Hematopoietic multipotent progenitor cell treated with erythropoietin and hydrocortisone succinate and interleukin-3 and kit ligand, for 17 days (in vitro differentiated cells): ENCODE results near the gene NOC2L.
"Not testable (repeated sequence)": the region's sequence is repeated elsewhere in the genome, so short reads cannot be mapped to it uniquely, and the experiment has no call there.

Source experiments
- DNase-seq: peaks from one replicate; pipeline ENCODE4 v3.0.0-alpha.2; 2015; ENCODE audit warnings: low spot score

The NOC2L gene

DNA sequence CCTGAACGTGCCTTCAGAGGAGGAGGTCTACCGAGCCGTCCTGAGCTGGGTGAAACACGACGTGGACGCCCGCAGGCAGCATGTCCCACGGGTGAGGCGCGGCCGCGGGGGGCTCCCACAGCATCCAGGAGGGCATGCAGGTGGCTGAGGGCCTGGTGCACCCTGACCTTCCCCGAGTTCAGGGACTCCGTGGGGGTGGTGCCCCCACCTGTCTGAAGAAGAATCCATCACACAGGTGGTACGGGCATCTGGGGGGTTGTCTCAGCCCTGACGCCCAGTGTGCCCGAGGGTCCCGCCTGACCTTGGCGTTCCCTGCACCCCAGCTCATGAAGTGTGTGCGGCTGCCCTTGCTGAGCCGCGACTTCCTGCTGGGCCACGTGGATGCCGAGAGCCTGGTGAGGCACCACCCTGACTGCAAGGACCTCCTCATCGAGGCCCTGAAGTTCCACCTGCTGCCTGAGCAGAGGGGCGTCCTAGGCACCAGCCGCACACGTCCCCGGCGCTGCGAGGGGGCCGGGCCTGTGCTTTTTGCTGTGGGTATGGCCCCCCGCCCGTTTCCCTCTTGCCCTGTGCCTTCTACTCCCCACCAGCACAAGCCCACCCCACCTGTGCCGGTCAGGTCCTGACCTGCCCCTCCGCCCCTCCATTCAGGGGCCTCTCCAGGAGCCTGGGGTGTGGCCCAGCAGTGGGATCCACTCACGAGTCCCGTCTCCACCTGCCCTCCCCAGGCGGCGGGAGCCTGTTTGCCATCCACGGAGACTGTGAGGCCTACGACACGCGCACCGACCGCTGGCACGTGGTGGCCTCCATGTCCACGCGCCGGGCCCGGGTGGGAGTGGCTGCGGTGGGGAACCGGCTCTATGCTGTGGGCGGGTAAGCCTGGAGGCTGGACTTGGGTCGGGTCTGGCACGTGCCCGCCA lies 3.6 kb upstream of the NOC2L start:
- no peak for DNase-seq

DNA sequence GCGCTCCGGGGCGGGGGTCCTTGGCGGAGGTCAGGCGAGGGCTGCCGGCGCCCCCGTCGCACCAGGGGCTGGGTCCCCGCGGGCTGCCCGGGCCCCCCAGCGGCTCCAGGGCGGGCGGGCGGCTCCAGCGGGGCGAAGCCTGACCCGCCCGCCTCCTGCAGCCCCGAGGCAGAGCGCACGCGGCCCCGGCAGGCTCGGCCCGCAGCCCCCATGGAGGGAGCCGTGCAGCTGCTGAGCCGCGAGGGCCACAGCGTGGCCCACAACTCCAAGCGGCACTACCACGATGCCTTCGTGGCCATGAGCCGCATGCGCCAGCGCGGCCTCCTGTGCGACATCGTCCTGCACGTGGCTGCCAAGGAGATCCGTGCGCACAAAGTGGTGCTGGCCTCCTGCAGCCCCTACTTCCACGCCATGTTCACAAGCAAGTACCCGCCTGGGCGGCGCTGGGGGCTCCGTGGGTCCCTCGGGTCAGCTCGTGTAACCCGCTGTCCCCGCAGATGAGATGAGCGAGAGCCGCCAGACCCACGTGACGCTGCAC lies 2.1 kb upstream of the NOC2L start:
- DNase-seq, result no peak

DNA sequence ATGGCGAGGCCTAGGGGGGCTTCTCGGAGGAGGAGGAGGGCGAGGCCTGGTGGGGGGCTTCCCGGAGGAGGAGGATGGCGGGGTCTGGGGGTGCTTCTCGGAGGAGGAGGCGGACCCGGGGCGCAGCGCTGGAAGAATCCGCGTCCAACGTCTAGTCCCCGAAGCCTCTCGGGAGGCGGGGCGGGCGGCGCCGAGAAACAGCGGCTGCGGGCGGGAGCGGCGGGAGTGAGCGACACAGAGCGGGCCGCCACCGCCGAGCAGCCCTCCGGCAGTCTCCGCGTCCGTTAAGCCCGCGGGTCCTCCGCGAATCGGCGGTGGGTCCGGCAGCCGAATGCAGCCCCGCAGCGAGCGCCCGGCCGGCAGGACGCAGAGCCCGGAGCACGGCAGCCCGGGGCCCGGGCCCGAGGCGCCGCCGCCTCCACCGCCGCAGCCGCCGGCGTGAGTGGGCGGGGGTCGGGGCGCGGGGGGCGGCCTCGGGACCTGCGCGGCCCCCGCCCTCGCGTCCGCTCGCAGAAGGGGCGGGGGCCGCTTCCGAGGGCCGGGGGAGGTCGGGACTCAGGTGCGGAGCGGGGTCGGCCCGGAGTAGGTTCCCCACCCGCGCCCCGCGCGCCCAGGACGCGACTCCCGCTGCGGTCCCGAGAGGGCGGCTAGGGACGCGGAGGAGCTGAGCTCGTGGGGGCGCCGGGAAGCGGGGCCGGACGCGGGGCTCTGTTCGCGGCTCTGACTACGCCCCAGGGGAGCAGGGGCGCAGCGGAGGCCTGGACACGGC lies 1.5 kb upstream of the NOC2L start, which contains the start of gene KLHL17:
KLHL17 (plus strand) TSS at position 222 of the 769 bp plus-strand sequence; CDS start at position 332, 110 bp downstream.
- DNase-seq, result peak; percentile 70

DNA sequence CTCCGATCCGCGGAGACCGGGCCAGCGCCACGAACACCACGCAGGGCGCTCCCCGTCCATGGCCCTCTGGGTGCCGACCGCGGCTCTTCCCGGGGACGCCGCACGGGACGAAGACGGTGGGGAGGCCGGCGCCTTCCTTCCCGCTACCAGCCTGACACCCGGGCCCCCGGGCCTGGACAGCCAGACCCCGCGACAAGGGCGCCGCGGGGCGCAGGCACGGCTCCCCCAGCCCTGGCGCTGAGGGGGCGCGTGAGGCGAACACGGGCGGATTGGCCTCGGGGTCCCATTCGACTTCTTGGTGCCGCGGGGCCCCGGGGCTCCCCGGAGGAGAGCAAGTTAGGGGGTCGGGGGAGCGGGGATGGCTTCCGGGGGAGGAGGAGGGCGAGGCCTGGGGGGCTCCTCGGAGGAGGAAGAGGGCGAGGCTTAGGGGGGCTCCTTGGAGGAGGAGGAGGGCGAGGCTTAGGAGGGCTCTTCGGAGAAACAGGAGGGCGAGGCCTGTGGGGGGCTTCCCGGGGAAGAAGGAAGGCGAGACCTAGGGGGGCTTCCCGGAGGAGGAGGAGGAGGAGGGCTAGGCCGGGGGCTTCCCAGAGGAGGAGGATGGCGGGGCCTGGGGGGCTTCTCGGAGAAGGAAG lies 791 bp upstream of the NOC2L start:
- DNase-seq, result no peak

DNA sequence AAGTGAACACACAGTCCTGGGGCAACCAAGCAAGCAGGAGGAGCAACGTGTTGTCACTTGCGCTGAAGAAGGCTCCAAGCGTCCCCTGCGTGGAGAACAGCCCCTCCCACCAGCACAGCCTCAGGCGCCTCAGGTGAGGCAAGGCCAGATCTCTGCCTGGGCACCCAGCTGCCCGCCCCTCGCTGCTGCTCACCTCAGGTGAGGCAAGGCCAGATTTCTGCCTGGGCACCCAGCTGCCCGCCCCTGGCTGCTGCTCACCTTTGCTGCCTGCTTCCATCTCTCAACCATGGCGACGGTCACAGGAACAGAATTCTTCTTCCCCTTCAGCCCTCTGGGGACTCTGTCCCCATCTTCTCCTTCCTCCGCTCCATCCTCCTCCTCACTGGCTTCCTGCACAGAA lies 2.4 kb downstream of the NOC2L start:
- DNase-seq, result no peak

DNA sequence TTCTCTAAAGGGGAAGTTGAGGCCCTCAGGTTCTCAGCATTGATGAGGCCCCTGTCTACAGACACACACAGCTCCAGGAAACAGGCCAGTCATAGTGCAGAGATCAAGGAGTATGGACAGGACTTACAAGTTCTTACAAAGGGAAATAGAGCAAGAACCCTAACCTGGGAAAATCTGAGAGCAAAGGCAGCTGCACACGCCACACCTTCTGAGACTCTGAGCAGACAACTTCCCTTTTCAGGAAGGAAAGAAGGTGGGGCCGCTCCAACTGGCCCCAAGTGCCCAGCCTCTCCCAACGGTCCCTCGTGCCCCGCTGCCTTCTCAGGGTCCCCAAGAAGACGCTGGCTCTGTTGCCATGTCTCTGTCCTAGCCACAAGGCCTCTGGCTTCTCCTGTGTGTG lies 3.6 kb downstream of the NOC2L start:
- no peak for DNase-seq

DNA sequence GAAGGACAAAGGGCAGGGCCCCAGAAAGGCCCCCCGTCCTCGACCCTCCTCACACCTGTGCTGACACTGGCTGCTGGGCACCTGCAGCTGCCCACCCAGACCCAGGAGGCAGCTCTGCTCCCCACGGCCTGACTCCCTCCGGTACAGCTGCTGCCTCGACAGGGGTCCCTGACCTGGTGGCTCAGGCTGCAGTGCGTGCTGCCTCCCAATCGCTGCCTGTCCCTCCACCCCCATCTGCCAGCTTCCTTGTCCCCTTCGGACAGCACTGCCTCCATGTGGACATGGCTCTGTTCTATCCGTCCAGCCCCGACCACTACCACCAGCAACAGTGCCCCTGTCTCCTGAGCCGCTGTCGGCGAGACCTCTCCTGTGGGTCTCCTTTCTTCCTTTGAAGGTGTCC lies 4.1 kb downstream of the NOC2L start:
- no peak for DNase-seq

DNA sequence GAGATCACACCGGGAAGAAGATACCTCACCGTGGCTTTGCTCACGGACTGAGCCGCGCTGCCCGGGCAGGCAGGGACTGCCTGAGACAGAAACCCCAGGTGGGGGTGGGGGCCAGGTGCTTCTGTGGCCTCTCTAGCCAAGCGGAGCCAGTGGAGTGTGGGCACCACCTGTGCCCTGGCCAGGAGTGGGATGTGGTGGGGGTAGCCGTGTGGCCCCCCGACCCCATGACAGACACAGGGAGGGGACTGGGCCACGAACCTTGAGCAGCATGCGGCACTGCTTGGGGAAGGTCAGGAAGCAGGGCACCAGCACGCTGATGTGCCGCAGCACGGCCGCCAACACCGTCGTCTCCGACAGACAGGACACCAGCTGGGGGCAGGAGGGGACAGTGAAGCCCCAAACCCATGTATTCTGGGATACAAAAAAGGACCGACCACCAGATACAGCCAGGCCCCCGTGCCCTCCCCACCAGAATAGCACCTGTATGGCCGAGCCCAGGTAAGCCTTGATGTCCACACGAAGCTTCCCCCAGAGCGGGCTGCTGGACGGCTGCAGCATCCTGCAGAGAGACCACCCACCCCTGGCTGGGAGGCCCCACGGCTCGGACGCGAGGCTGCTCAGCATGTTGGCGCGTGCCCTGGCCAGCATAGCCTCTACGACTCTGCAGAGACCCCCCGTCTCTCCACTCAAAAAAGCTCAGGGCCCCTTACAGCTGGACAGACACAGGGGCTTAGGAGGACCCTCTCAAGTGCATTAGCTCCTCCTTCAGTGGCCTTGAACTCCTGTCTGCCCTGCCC lies 5.3 kb downstream of the NOC2L start:
- no peak for DNase-seq

DNA sequence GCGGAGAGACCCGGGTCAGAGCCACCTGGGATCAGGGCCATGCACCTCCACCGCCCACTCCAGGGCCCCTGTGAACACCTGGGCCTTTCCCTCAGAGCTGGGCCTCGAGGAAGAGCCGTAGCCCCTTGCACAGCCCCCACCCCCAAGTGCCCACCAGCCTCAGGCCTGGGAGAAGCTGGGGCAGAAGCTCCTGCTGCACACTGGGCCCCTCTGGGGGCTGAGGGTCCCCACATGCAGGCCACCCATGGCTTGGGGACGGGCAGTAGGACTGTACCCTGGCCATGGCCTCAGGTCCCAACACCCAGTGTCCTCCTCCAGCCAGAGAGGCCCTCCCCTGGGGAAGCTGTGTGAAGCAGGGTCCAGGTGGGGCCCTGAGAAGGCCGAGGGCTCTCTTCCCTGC lies 6.5 kb downstream of the NOC2L start:
- DNase-seq, result no peak

DNA sequence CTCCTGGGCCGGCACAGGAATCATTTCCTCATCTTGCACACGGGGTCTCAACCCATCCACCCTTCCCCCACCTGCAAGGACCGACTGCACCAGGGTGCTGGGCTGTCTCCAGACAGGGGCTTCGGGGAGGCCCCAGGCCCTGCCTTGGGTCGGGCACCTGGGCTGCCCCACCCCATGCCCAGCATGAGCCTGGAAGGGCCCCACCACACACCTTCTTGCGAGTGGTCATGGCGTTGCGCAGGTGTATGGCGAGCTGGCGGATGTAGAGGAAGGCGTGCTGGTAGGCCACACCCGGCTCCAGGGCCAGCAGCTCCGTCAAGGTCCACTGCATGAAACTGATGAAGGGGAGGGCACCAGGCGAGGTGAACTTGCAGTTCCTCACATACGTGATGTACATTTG lies 6.9 kb downstream of the NOC2L start:
- no peak for DNase-seq

DNA sequence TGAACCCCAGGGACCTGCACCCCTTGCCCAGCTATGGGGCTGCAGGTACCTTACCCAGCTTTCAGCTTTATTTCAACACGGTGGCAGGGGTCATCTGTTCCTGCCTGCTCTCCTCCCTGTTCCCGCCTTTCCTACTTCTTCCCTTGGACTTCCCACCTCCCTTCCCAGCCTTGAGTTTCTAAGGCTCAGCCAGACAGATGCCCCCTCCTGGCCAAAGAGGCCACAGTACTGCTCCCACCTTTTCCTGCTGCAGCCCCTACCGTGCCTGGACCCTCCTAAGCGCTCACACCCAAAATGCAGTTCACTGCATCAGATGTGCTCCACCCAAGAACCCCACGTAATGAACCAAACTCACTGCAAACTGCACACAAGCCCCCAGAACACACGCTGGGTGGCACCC lies 7.7 kb downstream of the NOC2L start:
- DNase-seq, result no peak

DNA sequence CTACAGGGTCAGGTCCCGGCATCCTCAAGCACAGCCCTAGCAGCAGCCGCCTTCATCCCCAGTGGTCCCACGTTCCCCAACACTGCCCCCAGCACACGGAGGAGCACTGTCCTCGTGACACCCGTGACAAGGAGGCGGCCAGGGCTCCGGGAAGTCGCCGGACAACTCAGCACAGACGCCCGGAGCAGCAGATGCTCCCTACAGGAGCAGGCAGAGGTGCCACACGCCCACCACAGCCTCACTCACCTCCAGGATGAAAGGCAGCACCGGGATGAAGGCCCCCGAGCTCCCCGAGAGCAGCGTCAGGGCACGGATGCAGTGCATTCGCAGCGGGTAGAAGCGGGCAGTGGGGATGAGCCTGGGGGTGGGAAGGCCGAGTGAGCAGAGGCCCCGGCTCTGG lies 8.2 kb downstream of the NOC2L start:
- DNase-seq, result no peak

DNA sequence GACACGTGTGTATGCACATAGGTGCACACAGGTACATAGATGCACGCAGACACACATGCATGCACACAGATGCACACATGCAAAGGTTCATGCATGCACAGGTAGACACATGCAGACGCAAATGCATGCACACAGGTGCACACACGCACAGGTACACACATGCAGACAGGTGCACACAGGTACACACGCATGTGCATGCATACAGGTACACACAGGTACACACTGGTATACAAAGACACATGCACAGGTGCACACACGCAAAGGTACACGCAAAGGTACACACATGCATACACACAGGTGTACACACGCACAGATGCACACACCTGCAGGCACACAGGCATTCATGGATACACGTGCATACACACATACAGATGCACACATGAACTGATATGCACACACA lies 8.8 kb downstream of the NOC2L start:
- DNase-seq, result no peak

DNA sequence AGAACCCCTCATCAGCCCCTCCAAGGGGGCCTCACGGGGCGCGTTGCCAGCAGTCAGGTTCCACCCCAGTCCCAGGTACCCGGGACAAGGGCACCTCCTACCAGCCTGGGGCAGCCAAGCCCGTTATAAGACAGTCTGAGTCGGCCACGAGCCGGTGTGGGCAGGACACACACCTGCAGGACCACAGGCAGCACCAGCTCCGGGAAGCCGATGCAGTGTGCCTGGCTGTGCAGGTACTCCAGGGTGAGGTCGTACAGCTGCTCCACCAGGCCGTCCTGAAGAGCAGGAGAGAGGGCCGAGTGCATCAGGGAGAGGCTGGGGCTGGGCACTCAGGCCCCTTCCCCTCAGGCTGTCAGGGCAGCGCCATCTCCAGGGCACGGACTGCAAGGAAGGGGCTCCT lies 11.1 kb downstream of the NOC2L start:
- no peak for DNase-seq

DNA sequence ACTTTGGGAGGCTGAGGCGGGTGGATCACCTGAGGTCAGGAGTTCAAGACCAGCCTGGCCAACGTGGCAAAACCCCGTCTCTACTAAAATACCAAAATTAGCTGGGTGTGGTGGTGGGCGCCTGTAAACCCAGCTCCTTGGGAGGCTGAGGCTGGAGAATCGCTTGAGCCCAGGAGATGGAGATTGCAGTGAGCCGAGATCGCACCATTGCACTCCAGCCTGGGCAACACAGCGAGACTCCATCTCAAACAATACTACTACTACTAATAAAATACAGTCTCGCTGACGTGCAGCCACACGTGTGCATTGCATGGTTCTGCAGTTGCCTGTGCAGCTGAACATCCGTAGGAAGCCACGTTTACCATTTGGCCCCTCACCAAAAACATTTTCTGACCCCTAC lies 12.2 kb downstream of the NOC2L start:
- DNase-seq, result not testable (repeated sequence)

DNA sequence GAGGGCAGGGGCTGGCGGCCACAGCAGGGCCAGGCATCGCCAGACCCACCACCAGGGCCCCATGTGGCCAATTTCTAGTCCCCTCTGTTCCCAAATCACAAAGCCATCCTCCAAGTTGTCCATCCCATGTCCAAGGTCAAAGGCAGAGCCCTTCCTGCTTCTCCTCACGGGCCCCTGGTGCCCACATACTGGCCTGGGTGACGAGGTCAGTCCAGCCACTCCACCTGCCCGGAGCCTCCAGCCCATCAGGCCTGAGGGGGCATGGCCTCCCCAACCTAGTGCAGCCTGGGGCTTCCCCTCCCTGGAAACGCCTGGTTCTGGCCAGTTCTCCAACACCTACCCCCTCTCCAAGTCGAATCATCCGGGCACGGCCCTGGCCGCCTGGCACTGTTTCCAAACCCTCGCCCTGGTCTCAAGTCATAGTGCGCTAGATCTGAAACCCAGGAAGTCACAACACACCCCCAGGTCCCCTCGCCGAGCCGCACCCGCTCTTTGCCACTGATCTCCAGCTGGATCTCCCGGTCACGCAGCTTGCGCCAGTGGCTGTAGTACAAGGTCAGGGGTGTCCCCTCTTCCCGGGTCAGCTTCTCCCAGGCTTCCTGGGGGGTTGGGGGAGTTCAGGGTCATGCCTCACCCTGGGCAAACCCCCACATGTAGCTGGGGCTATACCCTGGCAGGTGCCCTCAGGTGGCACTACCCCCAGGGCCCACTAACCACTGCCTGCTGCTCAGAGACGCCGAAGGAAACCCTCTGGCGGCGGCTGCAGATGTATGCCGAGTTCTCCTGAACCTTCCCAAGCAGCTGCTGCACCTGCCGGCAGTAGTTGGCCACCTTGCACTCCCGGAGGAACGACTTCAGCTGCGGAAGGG lies 13.1 kb downstream of the NOC2L start:
- no peak for DNase-seq

DNA sequence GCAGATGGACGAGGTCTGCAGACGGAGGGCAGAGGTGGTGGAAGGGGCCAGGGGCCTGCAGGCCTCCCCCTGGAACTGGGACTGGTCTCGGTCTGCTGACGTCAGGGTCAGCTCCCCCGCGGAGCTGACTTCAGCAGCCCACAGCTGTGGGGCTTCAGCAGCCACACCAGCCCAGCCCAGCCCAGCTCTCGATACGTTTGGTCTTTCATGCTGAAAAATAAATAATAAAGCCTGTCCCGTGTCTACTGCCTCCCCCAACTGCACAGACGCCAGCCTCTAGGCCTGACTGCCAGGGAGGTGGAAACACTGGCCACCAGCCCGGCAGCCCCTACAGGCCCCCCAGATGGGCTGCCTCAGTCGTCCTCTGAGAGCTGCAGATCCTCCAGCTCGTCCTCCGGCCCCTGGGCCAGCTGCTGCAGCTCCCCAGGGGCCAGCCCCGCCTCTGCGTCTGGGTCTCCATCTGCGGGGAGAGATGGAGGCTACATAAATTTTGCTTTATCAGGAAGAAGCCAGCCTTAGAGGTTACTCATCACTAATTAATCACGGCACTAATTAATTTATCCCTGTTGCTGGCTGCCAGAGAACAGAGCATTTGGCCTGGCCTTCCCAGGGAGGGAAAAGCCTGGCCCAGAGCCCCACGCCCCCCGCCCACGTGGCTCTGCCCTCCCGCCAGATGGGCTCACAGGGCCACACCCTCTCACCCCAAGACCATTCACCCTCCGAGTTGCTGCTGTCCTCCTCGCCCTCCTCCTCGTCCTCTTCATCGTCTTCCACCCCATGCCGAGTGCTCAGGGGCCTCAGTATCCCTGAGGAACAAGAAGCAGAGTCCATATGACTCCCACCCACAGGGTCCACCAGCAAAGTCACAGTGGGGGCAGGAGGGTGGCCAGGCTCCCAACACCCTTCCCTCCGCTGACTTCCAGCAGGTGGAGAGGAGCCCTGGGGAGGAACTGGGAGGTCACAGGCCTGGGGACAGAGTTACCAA lies 14.4 kb downstream of the NOC2L start:
- no peak for DNase-seq

DNA sequence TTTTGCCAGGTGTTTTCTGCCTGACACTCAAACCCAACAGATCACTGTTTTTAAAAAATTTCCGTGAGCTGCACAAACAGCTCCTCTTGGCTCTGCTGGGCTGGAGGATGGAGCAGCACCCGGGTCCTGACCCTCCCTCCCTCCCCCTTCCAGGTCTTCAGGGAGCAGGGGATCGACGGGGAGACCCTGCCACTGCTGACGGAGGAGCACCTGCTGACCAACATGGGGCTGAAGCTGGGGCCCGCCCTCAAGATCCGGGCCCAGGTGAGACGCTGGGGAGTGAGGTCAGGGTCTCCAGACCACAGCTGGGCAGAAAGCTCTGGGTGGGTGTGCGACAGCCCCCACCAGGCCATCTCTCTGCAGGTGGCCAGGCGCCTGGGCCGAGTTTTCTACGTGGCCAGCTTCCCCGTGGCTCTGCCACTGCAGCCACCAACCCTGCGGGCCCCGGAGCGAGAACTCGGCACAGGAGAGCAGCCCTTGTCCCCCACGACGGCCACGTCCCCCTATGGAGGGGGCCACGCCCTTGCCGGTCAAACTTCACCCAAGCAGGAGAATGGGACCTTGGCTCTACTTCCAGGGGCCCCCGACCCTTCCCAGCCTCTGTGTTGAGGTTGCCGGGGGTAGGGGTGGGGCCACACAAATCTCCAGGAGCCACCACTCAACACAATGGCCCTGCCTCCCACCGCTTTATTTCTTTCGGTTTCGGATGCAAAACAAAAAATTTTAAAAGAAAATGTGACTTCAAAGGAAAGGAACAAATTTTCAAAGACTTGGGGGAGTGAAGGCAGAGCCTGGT lies 15.3 kb downstream of the NOC2L start:
- no peak for DNase-seq
